HepG2 (cell line): Measurements from ENCODE around the gene SNAPC4. TPM values are rescaled to one million over a fixed set of nuclear protein-coding genes. Genes with fewer than 3 reads are reported as not detected.

Experiments used
- DMAP1 ChIP-seq: IDR thresholded peaks from 2 replicates; pipeline ENCODE4 v1.6.1; 2016
- FOXO1 ChIP-seq: sonication (generic); formaldehyde crosslinking; IDR thresholded peaks from 2 replicates; pipeline ENCODE4 v1.4.0; 2020; ENCODE audit warnings: missing genetic modification reagents
- GABPB1 ChIP-seq: IDR thresholded peaks from 2 replicates; pipeline ENCODE4 v1.6.1; 2016; ENCODE audit warnings: mild to moderate bottlenecking, missing genetic modification reagents, moderate library complexity, missing compliant biosample characterization
- HOXA9 ChIP-seq: sonication (generic); formaldehyde crosslinking; IDR thresholded peaks from 2 replicates; pipeline ENCODE4 v1.8.1; 2022; ENCODE audit warnings: missing genetic modification reagents, mild to moderate bottlenecking, moderate library complexity, borderline replicate concordance
- KLF12 ChIP-seq: sonication (generic); formaldehyde crosslinking; IDR thresholded peaks from 2 replicates; pipeline ENCODE4 v1.4.0; 2020; ENCODE audit warnings: missing genetic modification reagents, borderline replicate concordance
- MAF1 ChIP-seq: sonication (generic); formaldehyde crosslinking; IDR thresholded peaks from 2 replicates; pipeline ENCODE4 v1.5.0; 2020; ENCODE audit warnings: missing genetic modification reagents, borderline replicate concordance
- MXI1 ChIP-seq: IDR thresholded peaks from 3 replicates; pipeline ENCODE4 v1.6.1; 2012; ENCODE audit warnings: low read depth, low read length, inconsistent platforms, borderline replicate concordance
- PBX3 ChIP-seq: sonication (generic); formaldehyde crosslinking; IDR thresholded peaks from 2 replicates; pipeline ENCODE4 v1.8.1; 2023; ENCODE audit warnings: missing genetic modification reagents, inconsistent platforms, borderline replicate concordance
- POLR2A ChIP-seq, 2 experiments: IDR thresholded peaks; 2 replicates each; pipeline ENCODE4 v1.6.1; 2011; ENCODE audit warnings: low read depth in 2 of 2, low read length in 2 of 2, mild to moderate bottlenecking in 1 of 2, moderate library complexity in 1 of 2; ENCODE audit not compliant: insufficient read depth in 1 of 2
- POLR2AphosphoS2 ChIP-seq: IDR thresholded peaks from 2 replicates; pipeline ENCODE4 v1.6.1; 2011; ENCODE audit warnings: low read depth, low read length, improper control_type of control experiment
- RELA ChIP-seq: sonication (generic); formaldehyde crosslinking; IDR thresholded peaks from 2 replicates; pipeline ENCODE4 v1.4.0; 2020; ENCODE audit warnings: missing genetic modification reagents
- SOX5 ChIP-seq: IDR thresholded peaks from 2 replicates; pipeline ENCODE4 v1.6.1; 2016; ENCODE audit warnings: borderline replicate concordance
- SSRP1 ChIP-seq: IDR thresholded peaks from 2 replicates; pipeline ENCODE4 v1.6.1; 2016; ENCODE audit warnings: control low read depth
- ZFP36L1 ChIP-seq: sonication (generic); formaldehyde crosslinking; IDR thresholded peaks from 2 replicates; pipeline ENCODE4 v1.8.0; 2022; ENCODE audit warnings: mild to moderate bottlenecking, missing genetic modification reagents, moderate library complexity
- ZNF503 ChIP-seq: sonication (generic); formaldehyde crosslinking; IDR thresholded peaks from 2 replicates; pipeline ENCODE4 v1.4.0; 2020; ENCODE audit warnings: missing genetic modification reagents
- ZNF660 ChIP-seq: sonication (generic); formaldehyde crosslinking; IDR thresholded peaks from 2 replicates; pipeline ENCODE4 v1.5.1; 2020; ENCODE audit warnings: mild to moderate bottlenecking, low read depth, missing genetic modification reagents, borderline replicate concordance
- ZNF788 ChIP-seq: sonication (generic); formaldehyde crosslinking; IDR thresholded peaks from 2 replicates; pipeline ENCODE4 v1.5.0; 2020; ENCODE audit warnings: mild to moderate bottlenecking, missing genetic modification reagents, borderline replicate concordance
- polyA plus RNA-seq, 8 experiments: library from polyadenylated mRNA; depleted of rRNA in 3 of 8; stranded (reverse) in 7 of 8; unstranded in 1 of 8; fragments of >200 nt; fragmentation: Illumina TruSeq in 4 of 8; extraction: Trizol in 4 of 8; gene quantifications; 2 replicates each; pipeline versions ENCODE4 v1.2.1 to v1.2.3, GENCODE V29; 2011 to 2016; ENCODE audit warnings: low read depth in 4 of 8, missing spikeins in 1 of 8, mixed read lengths in 1 of 8; ENCODE audit not compliant: insufficient read depth in 1 of 8
- total RNA-seq, 5 experiments: library from RNA; depleted of rRNA; stranded (reverse); fragments of >200 nt; fragmentation: Illumina TruSeq; extraction: Trizol; gene quantifications; 2 replicates each; pipeline ENCODE4 v1.2.3, GENCODE V29; 2016; ENCODE audit warnings: low read depth in 1 of 5
- TF ChIP-seq, protein P1 (sequence below): sonication (generic); formaldehyde crosslinking; IDR thresholded peaks from 2 replicates; pipeline ENCODE4 v1.4.0; 2020; ENCODE audit warnings: missing genetic modification reagents, borderline replicate concordance
- TF ChIP-seq, protein P2 (sequence below): IDR thresholded peaks from 2 replicates; pipeline ENCODE4 v1.6.1; 2016; ENCODE audit warnings: low read depth
- TF ChIP-seq, protein P3 (sequence below): sonication (generic); formaldehyde crosslinking; IDR thresholded peaks from 2 replicates; pipeline ENCODE4 v1.4.0; 2020; ENCODE audit warnings: missing genetic modification reagents, mild to moderate bottlenecking, borderline replicate concordance

Gene SNAPC4
- total and polyA plus RNA-seq, 2 of the 13 experiments (the other 11 are each of a cell fraction or from before 2014, with no cell fraction given), result 2.0 to 6.0 TPM

DNA sequence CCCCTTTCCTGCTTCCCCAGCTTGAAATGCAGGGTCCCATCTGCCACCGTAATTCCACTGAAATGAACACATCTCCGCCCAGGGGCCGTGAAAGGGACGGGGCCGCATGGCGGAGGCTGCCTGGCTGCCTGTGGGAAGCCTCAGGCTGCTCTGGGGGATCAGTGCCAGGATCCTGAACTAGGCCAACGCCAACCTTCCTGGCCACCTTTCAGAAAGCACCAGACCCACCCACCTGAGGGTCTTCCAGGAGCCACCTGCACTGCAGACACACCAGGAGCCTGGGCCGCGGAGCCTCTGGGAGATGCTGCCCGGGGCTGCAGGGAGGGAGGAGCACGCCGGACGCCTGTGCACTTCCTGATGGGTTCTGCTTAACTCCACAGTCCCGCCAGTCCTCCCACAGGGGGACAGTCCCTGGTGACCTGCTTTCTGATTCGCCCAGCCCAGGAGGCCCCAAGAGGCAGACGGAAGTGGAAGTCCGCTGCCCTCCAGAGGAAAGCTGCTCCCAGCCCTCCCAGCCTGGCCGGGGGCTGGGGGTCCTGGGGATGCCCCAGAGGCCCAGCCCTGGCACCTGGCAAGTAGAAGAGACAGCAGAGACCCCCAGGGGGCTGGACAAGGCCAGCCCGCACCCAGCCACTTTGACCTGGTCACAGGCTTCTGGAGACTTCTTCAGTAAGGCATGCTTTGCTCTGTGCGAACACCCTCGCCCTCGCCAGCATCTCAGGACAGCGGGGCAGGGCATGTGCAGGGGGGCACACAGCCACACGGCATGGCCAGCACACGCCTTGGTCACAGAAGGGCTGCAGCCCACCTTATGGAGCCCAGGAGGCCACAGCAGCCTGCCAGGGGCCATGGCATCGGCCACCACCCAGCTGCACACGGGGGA lies 26.4 kb downstream of the SNAPC4 start, which contains the start of gene CARD9 (continued):
- TF ChIP-seq KLF12 (CRISPR knock-in tag) (no peak; the same call in 1 of the 2 replicates), PBX3 (CRISPR knock-in tag) (no peak), ZNF503 (CRISPR knock-in tag) (no peak), SOX5 (no peak), POLR2AphosphoS2 (no peak), MXI1 (no peak; the same call in 2 of the 3 replicates), POLR2A (IDR thresholded peaks at IDR 0.05; ENCODE audit: insufficient read depth in 1 of 2, low read depth in 2 of 2, low read length in 2 of 2) (peak in 1 of 2 experiments; percentile 36; a peak in 1 of 4 replicates), ZNF660 (no peak), SSRP1 (CRISPR knock-in tag) (no peak), MAF1 (CRISPR knock-in tag) (peak; percentile 45; the same call in 1 of the 2 replicates), ZFP36L1 (CRISPR knock-in tag) (no peak), DMAP1 (CRISPR knock-in tag) (peak; percentile 15; the same call in 1 of the 2 replicates), RELA (no peak), FOXO1 (CRISPR knock-in tag) (no peak), ZNF788 (CRISPR knock-in tag) (no peak), HOXA9 (CRISPR knock-in tag) (no peak), GABPB1 (peak; percentile 86)
- TF ChIP-seq, protein P1, sequence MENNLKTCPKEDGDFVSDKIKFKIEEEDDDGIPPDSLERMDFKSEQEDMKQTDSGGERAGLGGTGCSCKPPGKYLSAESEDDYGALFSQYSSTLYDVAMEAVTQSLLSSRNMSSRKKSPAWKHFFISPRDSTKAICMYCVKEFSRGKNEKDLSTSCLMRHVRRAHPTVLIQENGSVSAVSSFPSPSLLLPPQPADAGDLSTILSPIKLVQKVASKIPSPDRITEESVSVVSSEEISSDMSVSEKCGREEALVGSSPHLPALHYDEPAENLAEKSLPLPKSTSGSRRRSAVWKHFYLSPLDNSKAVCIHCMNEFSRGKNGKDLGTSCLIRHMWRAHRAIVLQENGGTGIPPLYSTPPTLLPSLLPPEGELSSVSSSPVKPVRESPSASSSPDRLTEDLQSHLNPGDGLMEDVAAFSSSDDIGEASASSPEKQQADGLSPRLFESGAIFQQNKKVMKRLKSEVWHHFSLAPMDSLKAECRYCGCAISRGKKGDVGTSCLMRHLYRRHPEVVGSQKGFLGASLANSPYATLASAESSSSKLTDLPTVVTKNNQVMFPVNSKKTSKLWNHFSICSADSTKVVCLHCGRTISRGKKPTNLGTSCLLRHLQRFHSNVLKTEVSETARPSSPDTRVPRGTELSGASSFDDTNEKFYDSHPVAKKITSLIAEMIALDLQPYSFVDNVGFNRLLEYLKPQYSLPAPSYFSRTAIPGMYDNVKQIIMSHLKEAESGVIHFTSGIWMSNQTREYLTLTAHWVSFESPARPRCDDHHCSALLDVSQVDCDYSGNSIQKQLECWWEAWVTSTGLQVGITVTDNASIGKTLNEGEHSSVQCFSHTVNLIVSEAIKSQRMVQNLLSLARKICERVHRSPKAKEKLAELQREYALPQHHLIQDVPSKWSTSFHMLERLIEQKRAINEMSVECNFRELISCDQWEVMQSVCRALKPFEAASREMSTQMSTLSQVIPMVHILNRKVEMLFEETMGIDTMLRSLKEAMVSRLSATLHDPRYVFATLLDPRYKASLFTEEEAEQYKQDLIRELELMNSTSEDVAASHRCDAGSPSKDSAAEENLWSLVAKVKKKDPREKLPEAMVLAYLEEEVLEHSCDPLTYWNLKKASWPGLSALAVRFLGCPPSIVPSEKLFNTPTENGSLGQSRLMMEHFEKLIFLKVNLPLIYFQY, result no peak
- TF ChIP-seq, protein P2, sequence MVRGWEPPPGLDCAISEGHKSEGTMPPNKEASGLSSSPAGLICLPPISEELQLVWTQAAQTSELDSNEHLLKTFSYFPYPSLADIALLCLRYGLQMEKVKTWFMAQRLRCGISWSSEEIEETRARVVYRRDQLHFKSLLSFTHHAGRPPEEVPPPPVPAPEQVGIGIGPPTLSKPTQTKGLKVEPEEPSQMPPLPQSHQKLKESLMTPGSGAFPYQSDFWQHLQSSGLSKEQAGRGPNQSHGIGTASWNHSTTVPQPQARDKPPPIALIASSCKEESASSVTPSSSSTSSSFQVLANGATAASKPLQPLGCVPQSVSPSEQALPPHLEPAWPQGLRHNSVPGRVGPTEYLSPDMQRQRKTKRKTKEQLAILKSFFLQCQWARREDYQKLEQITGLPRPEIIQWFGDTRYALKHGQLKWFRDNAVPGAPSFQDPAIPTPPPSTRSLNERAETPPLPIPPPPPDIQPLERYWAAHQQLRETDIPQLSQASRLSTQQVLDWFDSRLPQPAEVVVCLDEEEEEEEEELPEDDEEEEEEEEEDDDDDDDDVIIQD (CRISPR knock-in tag), result no peak
- TF ChIP-seq, protein P3, sequence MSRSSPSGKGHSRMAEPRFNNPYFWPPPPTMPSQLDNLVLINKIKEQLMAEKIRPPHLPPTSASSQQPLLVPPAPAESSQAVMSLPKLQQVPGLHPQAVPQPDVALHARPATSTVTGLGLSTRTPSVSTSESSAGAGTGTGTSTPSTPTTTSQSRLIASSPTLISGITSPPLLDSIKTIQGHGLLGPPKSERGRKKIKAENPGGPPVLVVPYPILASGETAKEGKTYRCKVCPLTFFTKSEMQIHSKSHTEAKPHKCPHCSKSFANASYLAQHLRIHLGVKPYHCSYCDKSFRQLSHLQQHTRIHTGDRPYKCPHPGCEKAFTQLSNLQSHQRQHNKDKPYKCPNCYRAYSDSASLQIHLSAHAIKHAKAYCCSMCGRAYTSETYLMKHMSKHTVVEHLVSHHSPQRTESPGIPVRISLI (CRISPR knock-in tag), result no peak
